ENCODE measurements around the gene GSDME. TPM values are rescaled to one million over a fixed set of nuclear protein-coding genes. Genes with fewer than 3 reads are reported as not detected.

The GSDME gene
- total RNA-seq, 1 donor: 70.8 TPM

DNA sequence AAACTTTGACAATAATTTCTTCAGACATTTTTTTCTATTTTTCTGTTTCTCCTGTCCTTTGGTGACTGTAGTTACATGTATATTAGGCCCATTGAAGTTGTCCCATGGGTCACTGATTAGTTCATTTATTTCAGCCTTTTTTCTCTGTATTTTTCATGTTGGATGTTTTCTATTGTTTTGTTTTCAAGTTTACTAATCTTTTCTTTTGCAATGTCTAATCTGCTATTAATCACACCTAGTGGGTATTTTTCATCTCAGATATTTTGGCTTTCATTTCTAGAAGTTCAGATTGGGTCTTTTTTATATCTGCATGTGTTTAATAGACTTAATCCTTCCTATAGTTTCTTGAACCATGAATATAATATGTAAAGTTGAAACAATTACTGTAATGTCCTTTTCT, 99.3 kb downstream of the GSDME start:
- no peak overlapping the region for H3K4me3 ChIP-seq (ENCODE audit: low read depth, low read length)
- no peak for DNase-seq (ENCODE audit: low read depth)
- TF ChIP-seq, protein P1, sequence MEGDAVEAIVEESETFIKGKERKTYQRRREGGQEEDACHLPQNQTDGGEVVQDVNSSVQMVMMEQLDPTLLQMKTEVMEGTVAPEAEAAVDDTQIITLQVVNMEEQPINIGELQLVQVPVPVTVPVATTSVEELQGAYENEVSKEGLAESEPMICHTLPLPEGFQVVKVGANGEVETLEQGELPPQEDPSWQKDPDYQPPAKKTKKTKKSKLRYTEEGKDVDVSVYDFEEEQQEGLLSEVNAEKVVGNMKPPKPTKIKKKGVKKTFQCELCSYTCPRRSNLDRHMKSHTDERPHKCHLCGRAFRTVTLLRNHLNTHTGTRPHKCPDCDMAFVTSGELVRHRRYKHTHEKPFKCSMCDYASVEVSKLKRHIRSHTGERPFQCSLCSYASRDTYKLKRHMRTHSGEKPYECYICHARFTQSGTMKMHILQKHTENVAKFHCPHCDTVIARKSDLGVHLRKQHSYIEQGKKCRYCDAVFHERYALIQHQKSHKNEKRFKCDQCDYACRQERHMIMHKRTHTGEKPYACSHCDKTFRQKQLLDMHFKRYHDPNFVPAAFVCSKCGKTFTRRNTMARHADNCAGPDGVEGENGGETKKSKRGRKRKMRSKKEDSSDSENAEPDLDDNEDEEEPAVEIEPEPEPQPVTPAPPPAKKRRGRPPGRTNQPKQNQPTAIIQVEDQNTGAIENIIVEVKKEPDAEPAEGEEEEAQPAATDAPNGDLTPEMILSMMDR (IDR thresholded peaks at IDR 0.05; ENCODE audit: insufficient read depth, low read depth, low read length): no peak

DNA sequence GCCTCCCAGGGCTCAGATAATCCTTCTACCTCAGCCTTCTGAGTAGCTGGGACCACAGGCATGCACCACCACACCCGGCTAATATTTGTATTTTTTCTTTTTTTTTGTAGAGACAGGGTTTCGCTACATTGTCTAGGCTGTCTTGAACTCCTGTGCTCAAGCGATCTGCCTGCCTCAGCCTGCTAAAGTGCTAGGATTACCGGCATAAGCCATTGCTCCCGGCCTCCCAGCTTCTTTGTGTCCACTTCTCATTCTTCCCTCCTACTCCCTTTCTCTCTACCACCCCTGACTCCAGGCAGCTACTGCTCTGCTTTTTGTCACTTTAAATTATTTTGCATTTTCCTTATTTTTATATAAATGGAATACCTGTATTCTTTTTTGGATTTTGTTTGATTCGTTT, 100.7 kb downstream of the GSDME start:
- TF ChIP-seq, protein P1 (IDR thresholded peaks at IDR 0.05; ENCODE audit: insufficient read depth, low read depth, low read length): no peak
- H3K4me3 ChIP-seq (ENCODE audit: low read depth, low read length): no peak overlapping the region
- DNase-seq (ENCODE audit: low read depth): no peak

DNA sequence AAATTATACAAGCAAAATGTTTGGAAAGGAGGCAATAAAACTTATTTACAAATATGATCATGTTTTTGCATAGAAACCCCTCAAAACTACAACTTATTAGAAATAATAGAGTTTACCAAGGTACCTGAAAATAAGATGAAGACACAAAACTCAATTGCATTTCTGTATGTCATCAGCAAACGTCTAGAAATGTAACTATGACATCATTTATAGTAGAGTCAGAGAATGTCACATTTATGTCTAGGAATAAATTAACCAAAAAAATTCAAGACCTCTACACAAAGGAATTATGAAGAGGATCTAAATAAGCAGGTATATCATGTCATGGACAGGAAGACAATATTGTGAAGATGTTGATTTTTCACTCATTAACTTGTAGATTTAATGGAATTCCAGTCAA, 103.0 kb downstream of the GSDME start:
- TF ChIP-seq, protein P1 (IDR thresholded peaks at IDR 0.05; ENCODE audit: insufficient read depth, low read depth, low read length): no peak
- DNase-seq (ENCODE audit: low read depth): no peak
- H3K4me3 ChIP-seq (ENCODE audit: low read depth, low read length): no peak overlapping the region

DNA sequence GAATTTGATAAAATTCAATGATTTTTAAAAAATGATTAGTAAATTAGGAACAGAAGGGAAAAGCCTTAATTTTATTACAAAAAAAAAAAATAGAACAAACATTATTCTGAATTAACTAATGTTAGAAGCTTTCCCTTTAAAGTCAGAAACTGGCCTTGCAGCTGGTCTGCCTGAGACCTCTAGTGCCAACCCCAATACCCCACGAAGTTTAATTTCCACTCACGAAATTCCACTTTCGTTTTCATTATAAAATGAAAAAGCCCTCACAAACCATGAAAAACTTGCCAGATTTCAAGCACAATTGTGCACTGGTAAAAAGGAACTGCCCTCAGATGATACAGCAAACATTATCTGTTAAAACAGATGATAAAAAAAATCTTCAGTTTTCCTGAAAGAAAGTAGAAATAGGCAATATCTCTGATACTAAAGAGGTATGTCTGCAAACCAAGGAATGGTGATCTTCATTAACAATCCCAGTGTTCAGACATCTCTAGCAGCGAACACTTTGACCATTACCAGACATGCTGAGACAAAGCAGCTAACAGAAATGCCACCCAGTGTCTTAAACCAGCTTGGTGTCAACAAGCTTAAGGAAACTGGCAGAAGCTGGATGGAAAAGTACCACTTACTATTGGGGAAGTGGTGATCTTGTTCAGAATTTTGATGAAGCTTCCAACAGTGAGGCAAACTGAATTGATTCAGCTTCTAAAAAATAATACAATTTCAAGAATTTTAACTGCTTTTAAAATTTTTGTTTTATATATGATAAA, 103.8 kb downstream of the GSDME start:
- no peak for DNase-seq (ENCODE audit: low read depth)
- H3K4me3 ChIP-seq (ENCODE audit: low read depth, low read length): peak overlapping the region; percentile 2
- TF ChIP-seq, protein P1 (IDR thresholded peaks at IDR 0.05; ENCODE audit: insufficient read depth, low read depth, low read length): no peak

DNA sequence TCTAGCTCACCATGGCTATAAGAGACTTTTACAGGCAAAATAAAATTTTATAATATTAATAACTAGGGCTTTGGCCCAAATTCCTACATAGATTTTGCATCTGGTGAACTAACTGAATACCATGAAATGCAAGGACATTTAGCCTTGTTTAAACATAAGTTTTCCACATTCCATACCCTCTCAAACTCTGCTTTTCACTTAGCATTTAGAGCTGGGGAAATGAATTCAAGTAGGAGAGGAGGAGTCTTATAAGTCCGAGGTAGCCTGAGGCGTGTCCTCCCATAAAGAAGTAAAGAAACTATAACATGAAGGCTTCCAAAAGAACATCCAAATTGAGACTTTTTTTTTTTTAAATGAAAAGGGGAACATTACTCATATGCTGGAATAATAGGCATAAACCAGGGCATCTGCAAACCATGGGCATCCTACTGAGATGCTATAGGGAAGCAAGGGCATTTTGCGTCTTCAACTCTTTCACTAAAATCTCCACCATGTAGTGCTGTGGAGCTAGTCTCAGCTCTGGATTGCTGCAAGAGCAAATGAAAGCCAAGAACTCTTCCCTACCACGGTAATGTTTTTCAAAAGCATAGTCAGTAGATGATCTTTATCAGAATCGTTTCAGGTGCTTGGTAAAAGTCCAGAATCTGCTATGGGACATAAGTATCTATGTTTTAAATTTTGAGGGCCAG, 104.9 kb downstream of the GSDME start:
- no peak for DNase-seq (ENCODE audit: low read depth)
- TF ChIP-seq, protein P1 (IDR thresholded peaks at IDR 0.05; ENCODE audit: insufficient read depth, low read depth, low read length): no peak
- no peak overlapping the region for H3K4me3 ChIP-seq (ENCODE audit: low read depth, low read length)

Other genes with a start within 250 kb of the GSDME start
- 12.9 and 23.7 TPM in 2 replicates for gene PALS2, start 184.0 kb downstream of the GSDME start, total RNA-seq
- 23.2 and 39.3 TPM in 2 replicates for gene OSBPL3, start 222.7 kb upstream of the GSDME start, total RNA-seq

Measured in fibroblast of villous mesenchyme (primary cell).